ENCODE measurements around the gene MMP20.

DNA sequence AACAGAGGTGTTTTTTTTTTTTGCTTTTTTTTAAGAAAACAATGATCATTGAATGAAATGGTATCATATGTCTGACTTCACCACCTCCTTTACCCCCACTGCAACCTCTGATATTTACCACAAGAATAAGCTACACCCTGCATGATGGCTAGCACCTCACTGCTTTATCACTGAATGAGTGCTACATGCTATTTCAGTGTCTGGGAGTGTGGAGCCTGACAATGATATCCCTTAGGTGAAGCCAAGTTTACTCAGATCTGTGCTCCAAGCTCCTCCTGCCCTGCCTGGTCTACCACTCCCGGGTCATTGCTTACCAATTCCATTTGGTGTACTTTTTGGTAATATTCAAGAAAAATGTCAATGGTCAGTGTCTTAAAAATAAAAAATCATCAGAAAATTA is 21.1 kb downstream of the MMP20 start:
- TF ChIP-seq, protein P1, sequence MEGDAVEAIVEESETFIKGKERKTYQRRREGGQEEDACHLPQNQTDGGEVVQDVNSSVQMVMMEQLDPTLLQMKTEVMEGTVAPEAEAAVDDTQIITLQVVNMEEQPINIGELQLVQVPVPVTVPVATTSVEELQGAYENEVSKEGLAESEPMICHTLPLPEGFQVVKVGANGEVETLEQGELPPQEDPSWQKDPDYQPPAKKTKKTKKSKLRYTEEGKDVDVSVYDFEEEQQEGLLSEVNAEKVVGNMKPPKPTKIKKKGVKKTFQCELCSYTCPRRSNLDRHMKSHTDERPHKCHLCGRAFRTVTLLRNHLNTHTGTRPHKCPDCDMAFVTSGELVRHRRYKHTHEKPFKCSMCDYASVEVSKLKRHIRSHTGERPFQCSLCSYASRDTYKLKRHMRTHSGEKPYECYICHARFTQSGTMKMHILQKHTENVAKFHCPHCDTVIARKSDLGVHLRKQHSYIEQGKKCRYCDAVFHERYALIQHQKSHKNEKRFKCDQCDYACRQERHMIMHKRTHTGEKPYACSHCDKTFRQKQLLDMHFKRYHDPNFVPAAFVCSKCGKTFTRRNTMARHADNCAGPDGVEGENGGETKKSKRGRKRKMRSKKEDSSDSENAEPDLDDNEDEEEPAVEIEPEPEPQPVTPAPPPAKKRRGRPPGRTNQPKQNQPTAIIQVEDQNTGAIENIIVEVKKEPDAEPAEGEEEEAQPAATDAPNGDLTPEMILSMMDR (IDR thresholded peaks at IDR 0.05) = no peak
- TF ChIP-seq CHD2 (IDR thresholded peaks at IDR 0.05; ENCODE audit: low read length, partially characterized antibody) = no peak
- no peak for TF ChIP-seq POLR2AphosphoS5 (IDR thresholded peaks at IDR 0.05; ENCODE audit: low read depth, low read length)
- TF ChIP-seq TEAD4 (IDR thresholded peaks at IDR 0.05; ENCODE audit: borderline replicate concordance, insufficient read depth) = no peak
- no peak for TF ChIP-seq RCOR1 (IDR thresholded peaks at IDR 0.05; ENCODE audit: low read length)
- no peak for TF ChIP-seq EP300 (IDR thresholded peaks at IDR 0.05; ENCODE audit: borderline replicate concordance in 1 of 2, low read depth in 1 of 2, low read length in 1 of 2)
- TF ChIP-seq, protein P2, sequence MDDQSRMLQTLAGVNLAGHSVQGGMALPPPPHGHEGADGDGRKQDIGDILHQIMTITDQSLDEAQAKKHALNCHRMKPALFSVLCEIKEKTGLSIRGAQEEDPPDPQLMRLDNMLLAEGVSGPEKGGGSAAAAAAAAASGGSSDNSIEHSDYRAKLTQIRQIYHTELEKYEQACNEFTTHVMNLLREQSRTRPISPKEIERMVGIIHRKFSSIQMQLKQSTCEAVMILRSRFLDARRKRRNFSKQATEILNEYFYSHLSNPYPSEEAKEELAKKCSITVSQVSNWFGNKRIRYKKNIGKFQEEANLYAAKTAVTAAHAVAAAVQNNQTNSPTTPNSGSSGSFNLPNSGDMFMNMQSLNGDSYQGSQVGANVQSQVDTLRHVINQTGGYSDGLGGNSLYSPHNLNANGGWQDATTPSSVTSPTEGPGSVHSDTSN (IDR thresholded peaks at IDR 0.05) = no peak
- TF ChIP-seq RXRA (IDR thresholded peaks at IDR 0.05; ENCODE audit: borderline replicate concordance, low read depth) = no peak
- no peak for TF ChIP-seq FOXJ3 (CRISPR knock-in tag; IDR thresholded peaks at IDR 0.05)
- TF ChIP-seq, protein P3, sequence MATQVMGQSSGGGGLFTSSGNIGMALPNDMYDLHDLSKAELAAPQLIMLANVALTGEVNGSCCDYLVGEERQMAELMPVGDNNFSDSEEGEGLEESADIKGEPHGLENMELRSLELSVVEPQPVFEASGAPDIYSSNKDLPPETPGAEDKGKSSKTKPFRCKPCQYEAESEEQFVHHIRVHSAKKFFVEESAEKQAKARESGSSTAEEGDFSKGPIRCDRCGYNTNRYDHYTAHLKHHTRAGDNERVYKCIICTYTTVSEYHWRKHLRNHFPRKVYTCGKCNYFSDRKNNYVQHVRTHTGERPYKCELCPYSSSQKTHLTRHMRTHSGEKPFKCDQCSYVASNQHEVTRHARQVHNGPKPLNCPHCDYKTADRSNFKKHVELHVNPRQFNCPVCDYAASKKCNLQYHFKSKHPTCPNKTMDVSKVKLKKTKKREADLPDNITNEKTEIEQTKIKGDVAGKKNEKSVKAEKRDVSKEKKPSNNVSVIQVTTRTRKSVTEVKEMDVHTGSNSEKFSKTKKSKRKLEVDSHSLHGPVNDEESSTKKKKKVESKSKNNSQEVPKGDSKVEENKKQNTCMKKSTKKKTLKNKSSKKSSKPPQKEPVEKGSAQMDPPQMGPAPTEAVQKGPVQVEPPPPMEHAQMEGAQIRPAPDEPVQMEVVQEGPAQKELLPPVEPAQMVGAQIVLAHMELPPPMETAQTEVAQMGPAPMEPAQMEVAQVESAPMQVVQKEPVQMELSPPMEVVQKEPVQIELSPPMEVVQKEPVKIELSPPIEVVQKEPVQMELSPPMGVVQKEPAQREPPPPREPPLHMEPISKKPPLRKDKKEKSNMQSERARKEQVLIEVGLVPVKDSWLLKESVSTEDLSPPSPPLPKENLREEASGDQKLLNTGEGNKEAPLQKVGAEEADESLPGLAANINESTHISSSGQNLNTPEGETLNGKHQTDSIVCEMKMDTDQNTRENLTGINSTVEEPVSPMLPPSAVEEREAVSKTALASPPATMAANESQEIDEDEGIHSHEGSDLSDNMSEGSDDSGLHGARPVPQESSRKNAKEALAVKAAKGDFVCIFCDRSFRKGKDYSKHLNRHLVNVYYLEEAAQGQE (IDR thresholded peaks at IDR 0.05; ENCODE audit: low read depth, low read length) = no peak
- TF ChIP-seq, protein P4, sequence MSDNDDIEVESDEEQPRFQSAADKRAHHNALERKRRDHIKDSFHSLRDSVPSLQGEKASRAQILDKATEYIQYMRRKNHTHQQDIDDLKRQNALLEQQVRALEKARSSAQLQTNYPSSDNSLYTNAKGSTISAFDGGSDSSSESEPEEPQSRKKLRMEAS (IDR thresholded peaks at IDR 0.05; ENCODE audit: low read depth) = no peak
- TF ChIP-seq ELF1 (IDR thresholded peaks at IDR 0.05) = no peak
- no peak for TF ChIP-seq MXI1 (IDR thresholded peaks at IDR 0.05; ENCODE audit: low read depth, low read length)
- TF ChIP-seq TCF12 (IDR thresholded peaks at IDR 0.05) = no peak

All from SK-N-SH (cell line).